GM18858 (cell line): ENCODE data around the gene SLITRK5.

Source experiments
- ATAC-seq: cut with Tn5 transposase; IDR thresholded peaks from one replicate; pipeline ENCODE4 v1.9.1; 2021; ENCODE audit not compliant: unreplicated experiment

The SLITRK5 gene

DNA sequence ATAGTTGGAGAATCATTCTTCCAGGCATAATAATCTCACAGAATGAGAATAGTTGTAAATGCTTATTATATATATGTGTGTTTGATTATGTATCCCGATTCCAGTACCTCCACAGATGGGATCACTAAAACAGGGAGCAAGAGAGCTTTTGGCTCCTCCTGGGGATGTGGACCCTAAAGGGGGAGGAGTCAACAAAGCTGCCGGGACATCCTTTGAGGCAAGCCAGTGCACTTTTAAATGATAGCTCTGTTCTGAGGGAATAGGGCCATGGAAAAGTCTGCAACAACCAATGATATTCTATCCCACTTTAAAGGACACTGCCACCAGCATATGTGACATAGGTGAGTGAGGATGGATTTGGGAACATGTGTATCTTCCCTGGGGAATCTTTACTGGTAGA, 40.8 kb downstream of the SLITRK5 start:
- ATAC-seq, result no peak
